Subcutaneous preadipocyte (primary cell): ENCODE data around the gene IL18RAP. TPM values are rescaled to one million over a fixed set of nuclear protein-coding genes. Genes with fewer than 3 reads are reported as not detected.

Source experiments
- small RNA-seq: library from RNA; depleted of rRNA; stranded (forward); fragments of <200 nt; gene quantifications from one replicate; pipeline ENCODE3, GENCODE V24; 2012
- total RNA-seq: library from RNA; depleted of rRNA; stranded (reverse); fragments of >200 nt; gene quantifications from 2 replicates; pipeline ENCODE4 v1.2.3, GENCODE V29; 2012

The IL18RAP gene, protein sequence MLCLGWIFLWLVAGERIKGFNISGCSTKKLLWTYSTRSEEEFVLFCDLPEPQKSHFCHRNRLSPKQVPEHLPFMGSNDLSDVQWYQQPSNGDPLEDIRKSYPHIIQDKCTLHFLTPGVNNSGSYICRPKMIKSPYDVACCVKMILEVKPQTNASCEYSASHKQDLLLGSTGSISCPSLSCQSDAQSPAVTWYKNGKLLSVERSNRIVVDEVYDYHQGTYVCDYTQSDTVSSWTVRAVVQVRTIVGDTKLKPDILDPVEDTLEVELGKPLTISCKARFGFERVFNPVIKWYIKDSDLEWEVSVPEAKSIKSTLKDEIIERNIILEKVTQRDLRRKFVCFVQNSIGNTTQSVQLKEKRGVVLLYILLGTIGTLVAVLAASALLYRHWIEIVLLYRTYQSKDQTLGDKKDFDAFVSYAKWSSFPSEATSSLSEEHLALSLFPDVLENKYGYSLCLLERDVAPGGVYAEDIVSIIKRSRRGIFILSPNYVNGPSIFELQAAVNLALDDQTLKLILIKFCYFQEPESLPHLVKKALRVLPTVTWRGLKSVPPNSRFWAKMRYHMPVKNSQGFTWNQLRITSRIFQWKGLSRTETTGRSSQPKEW
- total RNA-seq = not detected in 2 replicates

DNA sequence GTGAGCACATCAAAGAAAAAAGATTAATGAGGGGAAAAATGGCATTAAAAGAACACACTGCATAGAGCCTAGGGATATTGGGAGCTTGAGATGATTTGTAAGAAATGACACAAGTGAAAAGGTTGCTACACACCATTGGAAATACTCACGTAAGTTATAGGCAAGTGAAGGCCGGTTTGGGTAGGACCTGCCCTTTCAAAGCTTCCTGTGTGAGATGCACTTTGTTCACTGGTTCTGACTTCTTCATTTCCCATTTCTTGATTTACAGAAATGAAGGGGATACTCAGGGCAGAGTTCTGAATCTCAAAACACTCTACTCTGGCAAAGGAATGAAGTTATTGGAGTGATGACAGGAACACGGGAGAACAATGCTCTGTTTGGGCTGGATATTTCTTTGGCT lies at the start of gene IL18RAP:
IL18RAP (plus strand) TSS at position 251 of the 400 bp plus-strand sequence; CDS start at position 369, 118 bp downstream.

DNA sequence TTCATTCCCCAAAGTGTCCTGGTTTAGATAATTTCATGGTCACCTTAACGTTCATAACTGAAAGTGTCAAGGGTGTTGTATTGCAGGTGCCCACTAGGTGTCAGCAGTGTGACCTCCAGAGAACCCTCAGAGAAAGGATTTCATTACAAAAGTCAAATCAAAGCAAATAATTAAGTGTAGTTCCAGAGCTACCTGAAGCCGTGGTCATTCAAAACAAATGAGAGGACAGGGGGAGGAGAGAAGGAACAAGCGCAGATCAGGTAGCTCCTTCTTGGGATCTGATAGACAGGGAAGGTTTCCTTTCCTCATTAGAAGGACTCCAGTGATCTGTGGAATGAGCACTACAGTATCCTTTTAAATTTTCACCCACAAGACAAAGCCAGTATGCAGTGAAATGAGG lies 50.1 kb downstream of the IL18RAP start, which contains the start of gene SLC9A4:
SLC9A4 (plus strand) TSS at position 207 of the 400 bp plus-strand sequence. CDS start 534 bp downstream, outside the sequence.

Small RNA genes within 50 kb of the gene (small RNA-seq; reads per million reads assigned to genes)
- not detected for gene MIR4772

Other genes starting within 250 kb of the IL18RAP start
- 2.0 and 2.2 TPM in 2 replicates for gene IL1RL2, start 236.1 kb upstream of the IL18RAP start, total RNA-seq
- gene IL1RL1, start 111.6 kb upstream of the IL18RAP start, total RNA-seq = under 0.01 and 0.39 TPM in 2 replicates
- gene IL18R1, start 67.4 kb upstream of the IL18RAP start, total RNA-seq = 0.73 and 2.2 TPM in 2 replicates
- not detected in 2 replicates for gene SLC9A4, start 50.1 kb downstream of the IL18RAP start, total RNA-seq
- under 0.01 TPM in 2 replicates for gene SLC9A2, start 196.4 kb downstream of the IL18RAP start, total RNA-seq